ENCODE results near the gene FAM131B.

- TF ChIP-seq CTCF (IDR thresholded peaks at IDR 0.05; ENCODE audit: poor library complexity) (no peak), EZH2 (IDR thresholded peaks at IDR 0.05; ENCODE audit: borderline replicate concordance) (no peak)
Measured at GRCh38 chr7:143381427-143382125, 19.1 kb upstream of the FAM131B start.

Measured in hepatocyte (in vitro differentiated cells).